Endothelial cell (in vitro differentiated cells): Measurements from ENCODE around the gene CNTN3. TPM values are rescaled to one million over a fixed set of nuclear protein-coding genes. Genes with fewer than 3 reads are reported as not detected.

Experiments
- DNase-seq: peaks from one replicate; pipeline ENCODE4 v3.0.0; 2021; ENCODE audit warnings: low spot score
- H3K27ac Mint-ChIP-seq: one replicate; pipeline ENCODE4 v1.8.0; 2021; ENCODE audit warnings: mixed read lengths, inconsistent platforms; ENCODE audit not compliant: unreplicated experiment
- H3K27me3 Mint-ChIP-seq: one replicate; pipeline ENCODE4 v1.8.0; 2021; ENCODE audit warnings: mild to moderate bottlenecking, moderate library complexity, mixed read lengths, inconsistent platforms; ENCODE audit not compliant: unreplicated experiment
- H3K36me3 Mint-ChIP-seq: one replicate; pipeline ENCODE4 v1.8.0; 2021; ENCODE audit warnings: mild to moderate bottlenecking, low read depth, mixed read lengths, inconsistent platforms; ENCODE audit not compliant: unreplicated experiment
- H3K4me1 Mint-ChIP-seq: one replicate; pipeline ENCODE4 v1.8.0; 2021; ENCODE audit warnings: mild to moderate bottlenecking, mixed read lengths, inconsistent platforms; ENCODE audit not compliant: unreplicated experiment
- H3K4me3 Mint-ChIP-seq: one replicate; pipeline ENCODE4 v1.8.0; 2021; ENCODE audit warnings: mild to moderate bottlenecking, mixed read lengths, inconsistent platforms; ENCODE audit not compliant: unreplicated experiment
- H3K9me3 Mint-ChIP-seq: one replicate; pipeline ENCODE4 v1.8.0; 2021; ENCODE audit warnings: mixed read lengths, inconsistent platforms; ENCODE audit not compliant: unreplicated experiment
- CTCF ChIP-seq: fragments of 200-600 bp; sonication (generic); IDR thresholded peaks from one replicate; pipeline ENCODE4 v1.5.0; 2021; ENCODE audit warnings: antibody characterized with exemption; ENCODE audit not compliant: unreplicated experiment
- long read RNA-seq: library from polyadenylated mRNA; unstranded; transcript quantifications from one replicate; pipeline ENCODE4 v2.0.0, GENCODE V29; 2020; ENCODE audit not compliant: unreplicated experiment
- total RNA-seq: library from RNA; stranded (reverse); fragmentation: NEBNext Ultra II Directional; extraction: Animal tissue kit (Norgen Biotek cat#: 25700); gene quantifications from one replicate; pipeline ENCODE4 v1.2.1, GENCODE V29; 2021; ENCODE audit not compliant: unreplicated experiment

CNTN3 gene
- 0.62 TPM for total RNA-seq
- long read RNA-seq: 0 reads

- peaks cover 14% of the 10 kb centered on the region for H3K27me3 Mint-ChIP-seq
- no peaks in the 10 kb centered on the region for H3K36me3 Mint-ChIP-seq
- peak within 1 kb of the TSS; percentile 89 for H3K4me3 Mint-ChIP-seq
- no peaks in the 10 kb centered on the region for H3K9me3 Mint-ChIP-seq
- H3K27ac Mint-ChIP-seq: no peak within 1 kb of the TSS
- TF ChIP-seq CTCF: no peak
- peaks cover 5% of the 10 kb centered on the region for H3K4me1 Mint-ChIP-seq
- DNase-seq: peak; percentile 52
Measured at GRCh38 chr3:74614107-74614967, at the start of gene CNTN3. Gene CNTN3 (minus strand): TSS chr3:74614659. CDS start chr3:74521112, 93,547 bp downstream.

GRCh38 chr3:74663178-74663577 is 48.7 kb upstream of the CNTN3 start:
- Mint-ChIP-seq H3K9me3 (peaks cover 8% of the 10 kb centered on the region), H3K36me3 (no peaks in the 10 kb centered on the region)

GRCh38 chr3:74661672-74662071 is 47.2 kb upstream of the CNTN3 start:
- H3K36me3 Mint-ChIP-seq: no peaks in the 10 kb centered on the region
- no peaks in the 10 kb centered on the region for H3K9me3 Mint-ChIP-seq
- DNase-seq: no peak
- H3K4me3 Mint-ChIP-seq: no peak overlapping the region
- no peak overlapping the region for H3K27ac Mint-ChIP-seq
- TF ChIP-seq CTCF: no peak
- no peaks in the 10 kb centered on the region for H3K27me3 Mint-ChIP-seq
- peaks cover 3% of the 10 kb centered on the region for H3K4me1 Mint-ChIP-seq

More at GRCh38 chr3:74663178-74663577, 48.7 kb upstream of the CNTN3 start:
- peaks cover 3% of the 10 kb centered on the region for H3K4me1 Mint-ChIP-seq
- no peak overlapping the region for H3K4me3 Mint-ChIP-seq
- no peak overlapping the region for H3K27ac Mint-ChIP-seq
- no peaks in the 10 kb centered on the region for H3K27me3 Mint-ChIP-seq
- no peak for TF ChIP-seq CTCF
- no peak for DNase-seq

GRCh38 chr3:74651885-74652284 is 37.4 kb upstream of the CNTN3 start:
- no peak for TF ChIP-seq CTCF
- Mint-ChIP-seq H3K4me1 (no peaks in the 10 kb centered on the region), H3K27ac (no peak overlapping the region), H3K27me3 (no peaks in the 10 kb centered on the region), H3K9me3 (no peaks in the 10 kb centered on the region), H3K4me3 (no peak overlapping the region), H3K36me3 (no peaks in the 10 kb centered on the region)
- DNase-seq: no peak

- Mint-ChIP-seq H3K27me3 (no peaks in the 10 kb centered on the region), H3K4me3 (no peak overlapping the region), H3K36me3 (no peaks in the 10 kb centered on the region), H3K4me1 (no peaks in the 10 kb centered on the region), H3K27ac (no peak overlapping the region), H3K9me3 (no peaks in the 10 kb centered on the region)
- DNase-seq: no peak
- no peak for TF ChIP-seq CTCF
Measured at GRCh38 chr3:74651292-74651691, 36.8 kb upstream of the CNTN3 start.
